NT2/D1 (cell line): ENCODE data around the gene PPP1R36.

Experiments
- YY1 ChIP-seq: IDR thresholded peaks from 2 replicates; pipeline ENCODE4 v1.6.1; 2011; ENCODE audit not compliant: insufficient read length, insufficient read depth
- ZNF274 ChIP-seq: IDR thresholded peaks from 2 replicates; pipeline ENCODE4 v1.6.1; 2011; ENCODE audit warnings: mild to moderate bottlenecking, low read depth, low read length

- TF ChIP-seq YY1 (no peak), ZNF274 (no peak)
Observed at GRCh38 chr14:64562436-64562835, 12.7 kb downstream of the PPP1R36 start.
